Stimulated activated CD4-positive, alpha-beta T cell treated with anti-CD3 and anti-CD28 coated beads, Interleukin-12 subunit alpha, Interleukin-12 subunit beta, amount 100 ng/mL, for 48 hours (primary cell): ENCODE data around the gene PPP1R14C.
"Not testable (repeated sequence)": the region's sequence is repeated elsewhere in the genome, so short reads cannot be mapped to it uniquely, and the experiment has no call there.

Experiments used
- DNase-seq, 3 donors: peaks; one replicate each; pipeline ENCODE4 v3.0.0-alpha.2; 2020; ENCODE audit warnings: low read depth in 2 of 3, low spot score in 1 of 3

The PPP1R14C gene

GRCh38 chr6:150137711-150138110 is 5.1 kb upstream of the PPP1R14C start:
- DNase-seq: not testable (repeated sequence)

GRCh38 chr6:150138638-150139037 is 4.2 kb upstream of the PPP1R14C start:
- no peak for DNase-seq

GRCh38 chr6:150139533-150139932 is 3.3 kb upstream of the PPP1R14C start:
- DNase-seq: no peak

GRCh38 chr6:150140236-150140969 is 2.4 kb upstream of the PPP1R14C start:
- no peak for DNase-seq

GRCh38 chr6:150142097-150142669 is 661 bp upstream of the PPP1R14C start:
- no peak for DNase-seq

- no peak for DNase-seq
These were observed 861 bp downstream of the PPP1R14C start for GRCh38 chr6:150143516-150144293.

GRCh38 chr6:150144294-150144868 is 1.5 kb downstream of the PPP1R14C start:
- DNase-seq: no peak

- DNase-seq: no peak
These were observed 2.6 kb downstream of the PPP1R14C start for GRCh38 chr6:150145427-150145826.

- no peak for DNase-seq
These were observed 3.0 kb downstream of the PPP1R14C start for GRCh38 chr6:150145830-150146229.

GRCh38 chr6:150146436-150146835 is 3.6 kb downstream of the PPP1R14C start:
- no peak for DNase-seq

- DNase-seq: no peak
These were observed 6.3 kb downstream of the PPP1R14C start for GRCh38 chr6:150149146-150149545.

GRCh38 chr6:150150458-150150820 is 7.6 kb downstream of the PPP1R14C start:
- DNase-seq: no peak

- no peak for DNase-seq
These were observed 8.2 kb downstream of the PPP1R14C start for GRCh38 chr6:150150821-150151646.

- no peak for DNase-seq
These were observed 10.3 kb downstream of the PPP1R14C start for GRCh38 chr6:150152891-150153876.

- no peak for DNase-seq
These were observed 11.2 kb downstream of the PPP1R14C start for GRCh38 chr6:150153905-150154492.

GRCh38 chr6:150156460-150156859 is 13.6 kb downstream of the PPP1R14C start:
- DNase-seq: no peak

GRCh38 chr6:150157081-150157480 is 14.2 kb downstream of the PPP1R14C start:
- no peak for DNase-seq

- no peak for DNase-seq
These were observed 16.9 kb downstream of the PPP1R14C start for GRCh38 chr6:150159757-150160156.

GRCh38 chr6:150163970-150164369 is 21.1 kb downstream of the PPP1R14C start:
- DNase-seq: no peak
